ENCODE results near the gene OR10A6. TPM values are rescaled to one million over a fixed set of nuclear protein-coding genes. Genes with fewer than 3 reads are reported as not detected.

Gene OR10A6
- total and polyA plus RNA-seq, 2 of the 4 experiments (the other 2 are of a cell fraction) = 0.19 TPM; not detected in 1

DNA sequence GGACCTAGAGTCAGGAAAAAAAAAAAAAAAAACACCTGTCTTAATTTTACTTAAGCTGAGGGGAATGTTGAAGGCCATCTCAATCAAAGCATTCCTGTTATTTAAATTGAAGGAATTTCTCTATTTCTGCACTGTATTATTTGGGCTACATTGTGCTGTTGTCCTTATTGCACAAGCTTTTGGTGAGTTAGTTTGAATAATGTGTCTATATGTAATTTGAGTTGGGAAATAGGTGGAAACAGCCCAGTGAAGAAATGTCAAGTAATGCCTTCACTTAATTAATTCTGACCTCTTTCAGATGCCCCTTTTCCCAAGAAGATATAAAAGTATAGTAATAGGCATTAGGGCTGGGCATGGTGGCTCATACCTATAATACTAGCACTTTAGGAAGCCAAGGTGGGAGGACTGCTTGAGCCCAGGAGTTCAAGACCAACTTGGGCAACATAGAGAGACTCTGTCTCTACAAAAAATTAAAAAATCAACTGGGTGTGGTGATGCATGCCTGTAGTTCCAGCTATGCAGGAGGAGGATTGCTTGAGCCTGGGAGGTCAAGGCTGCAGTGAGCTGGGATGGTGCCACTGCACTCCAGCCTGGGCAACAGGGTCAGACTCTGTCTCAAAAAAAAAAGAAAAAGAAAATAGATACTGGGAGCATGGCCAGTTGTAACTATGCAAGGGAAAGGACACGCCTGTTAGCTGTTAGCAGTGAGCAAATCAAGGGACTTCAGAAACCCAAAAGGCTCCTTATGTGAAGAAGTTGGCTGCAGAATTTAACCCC is 34.9 kb downstream of the OR10A6 start:
- H3K23ac ChIP-seq (ENCODE audit: low read depth, low read length) = no peak overlapping the region
- H4K20me1 ChIP-seq (ENCODE audit: insufficient read depth, low read length) = no peaks in the 10 kb centered on the region
- H3K9me1 ChIP-seq (ENCODE audit: insufficient read depth, low read length) = no peaks in the 10 kb centered on the region
- H3K4me2 ChIP-seq (ENCODE audit: low read depth, low read length) = no peak overlapping the region
- POLR2A ChIA-PET (ENCODE audit: unreplicated experiment) = no interaction called here
- no peak overlapping the region for H3K9ac ChIP-seq (ENCODE audit: low read depth, low read length)
- no peak overlapping the region for H3K4ac ChIP-seq (ENCODE audit: low read depth, low read length)
- in situ Hi-C loops (cut with MboI; ENCODE audit: low sequenced_read_pairs) = loop anchor here (10.0 to 25.0 kb wide), 2 partner anchors 199 to 334 kb away; no protein-coding TSS in a partner anchor
- dilution Hi-C loops (cut with HindIII; ENCODE audit: low sequenced_read_pairs, unreplicated experiment) = no loop called here
- no peak overlapping the region for H2BK15ac ChIP-seq (ENCODE audit: low read depth, low read length)
- no peak overlapping the region for H2AK9ac ChIP-seq (replicated peaks; ENCODE audit: low read depth, low read length, poor library complexity)
- no peak overlapping the region for H2AFZ ChIP-seq (replicated peaks; ENCODE audit: low read length, poor library complexity)
- no peak overlapping the region for H2BK120ac ChIP-seq (ENCODE audit: low read depth, low read length)
- H4K91ac ChIP-seq (ENCODE audit: insufficient read depth, low read depth, low read length) = no peak overlapping the region
- no peak overlapping the region for H3K4me3 ChIP-seq (ENCODE audit: insufficient read depth, low read depth, low read length)
- no peak overlapping the region for H3K18ac ChIP-seq (ENCODE audit: low read depth, low read length)
- no peak overlapping the region for H3K56ac ChIP-seq (ENCODE audit: extremely low read depth, insufficient read depth, low read length)
- no peak overlapping the region for H3K14ac ChIP-seq (replicated peaks; ENCODE audit: low read depth, low read length)
- no peak overlapping the region for H4K5ac ChIP-seq (ENCODE audit: low read depth, low read length)
- H2BK20ac ChIP-seq (ENCODE audit: low read depth, low read length) = no peak overlapping the region
- no peak overlapping the region for H2AK5ac ChIP-seq (ENCODE audit: low read depth, low read length)
- H2BK5ac ChIP-seq (ENCODE audit: low read depth, low read length, poor library complexity, severe bottlenecking) = no peak overlapping the region
- CTCF ChIA-PET = interaction anchor here (1.0 to 1.8 kb wide), 2 partner anchors 28 to 91 kb away, joined by 3 to 10 read pairs; partner anchors contain the start of gene EIF3F
- no peak overlapping the region for H4K8ac ChIP-seq (ENCODE audit: low read depth in 2 of 2, low read length in 2 of 2)
- H3K36me3 ChIP-seq (ENCODE audit: control insufficient read depth, insufficient read depth, low read length) = no peaks in the 10 kb centered on the region
- no peaks in the 10 kb centered on the region for H3K9me3 ChIP-seq (ENCODE audit: control insufficient read depth, insufficient read depth, low read length)
- H3K27ac ChIP-seq (ENCODE audit: insufficient read depth, low read length) = no peak overlapping the region
- intact Hi-C loops (cut with micrococcal nuclease) = loop anchor here (10.0 kb wide), 1 partner anchor 321 kb away; no protein-coding TSS in a partner anchor
- no peak for DNase-seq
- H3K27me3 ChIP-seq (ENCODE audit: control insufficient read depth, insufficient read depth, low read length) = no peaks in the 10 kb centered on the region
- no CpG with 5 or more reads among the region's 1 CpG for WGBS, 2 experiments (ENCODE audit: extremely low coverage in 2 of 2, insufficient read length in 1 of 2)
- no peak for ATAC-seq (ENCODE audit: low read depth)
- H3K4me1 ChIP-seq (ENCODE audit: control insufficient read depth, insufficient read depth, low read length) = peaks cover 5% of the 10 kb centered on the region
- H3K79me1 ChIP-seq (ENCODE audit: low read depth in 1 of 2, low read length in 2 of 2) = no peaks in the 10 kb centered on the region
- no TSS peak for BruUV-seq (replicated peaks)
- TF ChIP-seq, protein P1, sequence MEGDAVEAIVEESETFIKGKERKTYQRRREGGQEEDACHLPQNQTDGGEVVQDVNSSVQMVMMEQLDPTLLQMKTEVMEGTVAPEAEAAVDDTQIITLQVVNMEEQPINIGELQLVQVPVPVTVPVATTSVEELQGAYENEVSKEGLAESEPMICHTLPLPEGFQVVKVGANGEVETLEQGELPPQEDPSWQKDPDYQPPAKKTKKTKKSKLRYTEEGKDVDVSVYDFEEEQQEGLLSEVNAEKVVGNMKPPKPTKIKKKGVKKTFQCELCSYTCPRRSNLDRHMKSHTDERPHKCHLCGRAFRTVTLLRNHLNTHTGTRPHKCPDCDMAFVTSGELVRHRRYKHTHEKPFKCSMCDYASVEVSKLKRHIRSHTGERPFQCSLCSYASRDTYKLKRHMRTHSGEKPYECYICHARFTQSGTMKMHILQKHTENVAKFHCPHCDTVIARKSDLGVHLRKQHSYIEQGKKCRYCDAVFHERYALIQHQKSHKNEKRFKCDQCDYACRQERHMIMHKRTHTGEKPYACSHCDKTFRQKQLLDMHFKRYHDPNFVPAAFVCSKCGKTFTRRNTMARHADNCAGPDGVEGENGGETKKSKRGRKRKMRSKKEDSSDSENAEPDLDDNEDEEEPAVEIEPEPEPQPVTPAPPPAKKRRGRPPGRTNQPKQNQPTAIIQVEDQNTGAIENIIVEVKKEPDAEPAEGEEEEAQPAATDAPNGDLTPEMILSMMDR (conservative IDR thresholded peaks at IDR 0.05; ENCODE audit: low read depth, low read length) = no peak
- TF ChIP-seq MXI1 (IDR thresholded peaks at IDR 0.05; ENCODE audit: borderline replicate concordance, low read depth, low read length) (no peak), POLR2A (IDR thresholded peaks at IDR 0.05; ENCODE audit: low read depth, low read length) (no peak), RFX5 (IDR thresholded peaks at IDR 0.05; ENCODE audit: low read depth, low read length) (no peak), RCOR1 (IDR thresholded peaks at IDR 0.05; ENCODE audit: insufficient replicate concordance, low read length) (no peak), SMC3 (IDR thresholded peaks at IDR 0.05; ENCODE audit: low read depth, low read length) (no peak), CEBPB (IDR thresholded peaks at IDR 0.05; ENCODE audit: low read depth, low read length) (no peak), CHD1 (IDR thresholded peaks at IDR 0.05; ENCODE audit: low read depth, low read length) (no peak), BHLHE40 (IDR thresholded peaks at IDR 0.05; ENCODE audit: low read depth, low read length) (no peak), RAD21 (IDR thresholded peaks at IDR 0.05; ENCODE audit: low read length) (no peak), NFE2L2 (IDR thresholded peaks at IDR 0.05; ENCODE audit: low read depth, low read length) (no peak), MAFK (IDR thresholded peaks at IDR 0.05; ENCODE audit: low read depth, low read length) (no peak), FOS (IDR thresholded peaks at IDR 0.05; ENCODE audit: low read depth, low read length) (no peak)
- TF ChIP-seq, protein P2, sequence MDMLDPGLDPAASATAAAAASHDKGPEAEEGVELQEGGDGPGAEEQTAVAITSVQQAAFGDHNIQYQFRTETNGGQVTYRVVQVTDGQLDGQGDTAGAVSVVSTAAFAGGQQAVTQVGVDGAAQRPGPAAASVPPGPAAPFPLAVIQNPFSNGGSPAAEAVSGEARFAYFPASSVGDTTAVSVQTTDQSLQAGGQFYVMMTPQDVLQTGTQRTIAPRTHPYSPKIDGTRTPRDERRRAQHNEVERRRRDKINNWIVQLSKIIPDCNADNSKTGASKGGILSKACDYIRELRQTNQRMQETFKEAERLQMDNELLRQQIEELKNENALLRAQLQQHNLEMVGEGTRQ (IDR thresholded peaks at IDR 0.05; ENCODE audit: low read depth, low read length) = no peak
- TF ChIP-seq, protein P3, sequence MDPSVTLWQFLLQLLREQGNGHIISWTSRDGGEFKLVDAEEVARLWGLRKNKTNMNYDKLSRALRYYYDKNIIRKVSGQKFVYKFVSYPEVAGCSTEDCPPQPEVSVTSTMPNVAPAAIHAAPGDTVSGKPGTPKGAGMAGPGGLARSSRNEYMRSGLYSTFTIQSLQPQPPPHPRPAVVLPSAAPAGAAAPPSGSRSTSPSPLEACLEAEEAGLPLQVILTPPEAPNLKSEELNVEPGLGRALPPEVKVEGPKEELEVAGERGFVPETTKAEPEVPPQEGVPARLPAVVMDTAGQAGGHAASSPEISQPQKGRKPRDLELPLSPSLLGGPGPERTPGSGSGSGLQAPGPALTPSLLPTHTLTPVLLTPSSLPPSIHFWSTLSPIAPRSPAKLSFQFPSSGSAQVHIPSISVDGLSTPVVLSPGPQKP (IDR thresholded peaks at IDR 0.05; ENCODE audit: borderline replicate concordance, low read depth, low read length) = no peak

Data from IMR-90 (cell line).